ENCODE data around the gene MDFIC.

Gene MDFIC

DNA sequence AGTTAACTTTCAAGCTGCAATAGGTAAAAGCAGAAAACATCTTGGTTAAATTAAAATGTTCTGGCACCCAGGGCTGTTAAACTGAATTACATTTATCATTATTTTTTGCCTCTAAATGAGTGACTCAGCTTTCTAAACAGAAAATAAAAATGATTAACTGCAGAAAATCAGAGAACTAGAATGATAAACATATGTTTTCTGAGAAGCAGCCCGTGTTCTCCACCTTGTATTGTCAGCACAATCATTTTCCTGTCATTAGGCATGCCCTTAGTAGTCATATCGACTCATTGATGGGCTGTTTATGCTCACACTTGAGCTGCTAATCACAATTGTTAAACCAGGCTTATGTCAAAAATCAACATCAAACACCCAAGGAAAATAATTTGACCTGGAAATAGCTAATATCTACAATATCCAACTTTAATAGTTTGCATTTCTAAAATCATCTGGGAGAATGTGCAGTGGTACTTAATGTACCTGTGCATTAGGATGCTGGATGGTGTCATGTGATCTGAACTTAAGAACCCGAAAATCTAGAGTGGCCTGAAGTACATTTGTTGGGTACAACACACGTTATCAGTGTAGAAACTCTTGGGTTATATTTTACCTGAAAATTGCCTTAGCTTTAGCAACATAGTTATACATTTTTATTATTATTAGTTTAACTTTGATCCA, 2.3 kb downstream of the MDFIC start:
- H3K9ac ChIP-seq (ENCODE audit: low read length in 5 of 5), result peak overlapping the region in 4 of 5 donors; percentile 50 to 95 (median 80)
- H3K27ac ChIP-seq (ENCODE audit: low read depth, low read length), result peak overlapping the region; percentile 95
- no peaks in the 10 kb centered on the region for H3K27me3 ChIP-seq (ENCODE audit: control insufficient read depth in 5 of 5, insufficient read depth in 4 of 5, low read length in 5 of 5)
- no peaks in the 10 kb centered on the region for H3K9me3 ChIP-seq (ENCODE audit: control insufficient read depth in 5 of 5, low read length in 5 of 5)
- H3K36me3 ChIP-seq (ENCODE audit: control insufficient read depth in 5 of 5, insufficient read depth in 5 of 5, low read length in 5 of 5), result no peaks in the 10 kb centered on the region
- peaks cover 0 to 55% (median 44%) of the 10 kb centered on the region in 5 donors for H3K4me1 ChIP-seq (ENCODE audit: control insufficient read depth in 5 of 5, insufficient read depth in 5 of 5, low read length in 5 of 5)
- H3K4me3 ChIP-seq (ENCODE audit: low read depth in 1 of 5, low read length in 5 of 5), result peak overlapping the region; percentile 71 to 95 (median 79)

DNA sequence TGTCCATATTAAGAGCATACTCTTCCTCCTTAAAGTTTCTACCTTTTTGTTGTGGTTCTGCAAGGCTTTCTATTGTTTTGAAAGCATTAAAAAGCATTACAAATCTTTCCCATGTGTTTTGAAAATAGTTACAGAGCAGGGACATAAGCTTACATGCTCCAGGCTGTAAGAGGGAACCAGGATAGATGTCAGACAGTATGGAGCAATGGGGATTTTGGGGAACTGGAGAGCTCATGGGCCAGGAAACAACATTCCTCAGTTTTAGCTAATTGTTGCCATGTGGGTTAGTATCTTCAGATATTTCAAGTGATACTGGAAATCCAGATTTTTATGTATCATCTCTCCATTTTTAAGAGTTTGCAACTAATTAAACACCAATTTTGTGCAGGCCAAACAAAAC, 3.5 kb downstream of the MDFIC start:
- H3K4me1 ChIP-seq (ENCODE audit: control insufficient read depth in 5 of 5, insufficient read depth in 5 of 5, low read length in 5 of 5), result peaks cover 0 to 66% (median 51%) of the 10 kb centered on the region in 5 donors
- H3K27ac ChIP-seq (ENCODE audit: low read depth, low read length), result peak overlapping the region; percentile 95
- H3K36me3 ChIP-seq (ENCODE audit: control insufficient read depth in 5 of 5, insufficient read depth in 5 of 5, low read length in 5 of 5), result no peaks in the 10 kb centered on the region
- H3K4me3 ChIP-seq (ENCODE audit: low read depth in 1 of 5, low read length in 5 of 5), result peak overlapping the region in 2 of 5 donors; percentile 21 to 22
- no peaks in the 10 kb centered on the region for H3K27me3 ChIP-seq (ENCODE audit: control insufficient read depth in 5 of 5, insufficient read depth in 4 of 5, low read length in 5 of 5)
- H3K9ac ChIP-seq (ENCODE audit: low read length in 5 of 5), result peak overlapping the region in 1 of 5 donors; percentile 15
- H3K9me3 ChIP-seq (ENCODE audit: control insufficient read depth in 5 of 5, low read length in 5 of 5), result no peaks in the 10 kb centered on the region

DNA sequence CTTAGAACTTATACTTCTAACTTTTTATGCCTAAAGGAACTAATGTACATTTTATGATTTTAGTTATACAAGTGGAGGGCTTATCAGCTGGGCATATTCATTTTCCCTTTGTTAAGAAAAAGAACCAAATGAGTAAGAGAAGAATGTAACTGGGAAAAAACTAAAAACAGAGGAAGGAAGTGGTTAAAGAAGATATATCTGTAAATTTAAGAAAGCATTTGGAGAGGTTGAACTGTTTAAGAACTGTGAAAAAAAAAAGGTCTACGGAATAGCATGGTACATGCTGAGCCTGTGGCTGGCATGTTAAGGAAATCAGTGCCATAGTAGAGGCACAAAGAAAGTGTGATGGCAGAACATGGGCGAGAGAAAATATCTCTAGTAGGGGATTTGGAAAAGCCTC, 6.2 kb downstream of the MDFIC start:
- Histone ChIP-seq H3K36me3 (ENCODE audit: control insufficient read depth in 5 of 5, insufficient read depth in 5 of 5, low read length in 5 of 5) (no peaks in the 10 kb centered on the region), H3K9ac (ENCODE audit: low read length in 5 of 5) (no peak overlapping the region), H3K9me3 (ENCODE audit: control insufficient read depth in 5 of 5, low read length in 5 of 5) (no peaks in the 10 kb centered on the region), H3K4me1 (ENCODE audit: control insufficient read depth in 5 of 5, insufficient read depth in 5 of 5, low read length in 5 of 5) (peaks cover 0 to 86% (median 62%) of the 10 kb centered on the region in 5 donors), H3K27me3 (ENCODE audit: control insufficient read depth in 5 of 5, insufficient read depth in 4 of 5, low read length in 5 of 5) (no peaks in the 10 kb centered on the region), H3K4me3 (ENCODE audit: low read depth in 1 of 5, low read length in 5 of 5) (no peak overlapping the region), H3K27ac (ENCODE audit: low read depth, low read length) (peak overlapping the region; percentile 61)

DNA sequence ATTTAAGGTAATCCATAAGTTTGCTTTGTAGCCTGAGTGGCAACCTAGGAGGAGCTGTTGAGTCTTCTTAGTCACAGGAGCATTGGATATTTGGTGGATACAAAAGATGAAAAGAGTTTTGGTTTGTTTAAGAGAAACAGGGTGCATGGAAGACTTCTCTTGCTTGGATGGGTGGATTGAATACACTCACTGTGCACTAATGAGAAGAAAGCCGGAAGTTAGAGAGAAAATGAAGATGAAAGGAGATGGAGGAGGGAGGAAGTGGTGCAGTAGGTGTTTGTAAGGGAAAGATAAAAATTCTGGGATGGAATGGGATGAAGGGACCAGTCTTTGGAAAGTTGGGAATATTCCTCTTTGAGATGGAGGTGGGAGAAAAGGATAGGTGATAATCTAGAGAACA, 7.7 kb downstream of the MDFIC start:
- H3K27ac ChIP-seq (ENCODE audit: low read depth, low read length), result peak overlapping the region; percentile 79
- no peak overlapping the region for H3K4me3 ChIP-seq (ENCODE audit: low read depth in 1 of 5, low read length in 5 of 5)
- H3K9ac ChIP-seq (ENCODE audit: low read length in 5 of 5), result no peak overlapping the region
- no peaks in the 10 kb centered on the region for H3K27me3 ChIP-seq (ENCODE audit: control insufficient read depth in 5 of 5, insufficient read depth in 4 of 5, low read length in 5 of 5)
- H3K4me1 ChIP-seq (ENCODE audit: control insufficient read depth in 5 of 5, insufficient read depth in 5 of 5, low read length in 5 of 5), result peaks cover 0 to 85% (median 56%) of the 10 kb centered on the region in 5 donors
- H3K36me3 ChIP-seq (ENCODE audit: control insufficient read depth in 5 of 5, insufficient read depth in 5 of 5, low read length in 5 of 5), result no peaks in the 10 kb centered on the region
- no peaks in the 10 kb centered on the region for H3K9me3 ChIP-seq (ENCODE audit: control insufficient read depth in 5 of 5, low read length in 5 of 5)

DNA sequence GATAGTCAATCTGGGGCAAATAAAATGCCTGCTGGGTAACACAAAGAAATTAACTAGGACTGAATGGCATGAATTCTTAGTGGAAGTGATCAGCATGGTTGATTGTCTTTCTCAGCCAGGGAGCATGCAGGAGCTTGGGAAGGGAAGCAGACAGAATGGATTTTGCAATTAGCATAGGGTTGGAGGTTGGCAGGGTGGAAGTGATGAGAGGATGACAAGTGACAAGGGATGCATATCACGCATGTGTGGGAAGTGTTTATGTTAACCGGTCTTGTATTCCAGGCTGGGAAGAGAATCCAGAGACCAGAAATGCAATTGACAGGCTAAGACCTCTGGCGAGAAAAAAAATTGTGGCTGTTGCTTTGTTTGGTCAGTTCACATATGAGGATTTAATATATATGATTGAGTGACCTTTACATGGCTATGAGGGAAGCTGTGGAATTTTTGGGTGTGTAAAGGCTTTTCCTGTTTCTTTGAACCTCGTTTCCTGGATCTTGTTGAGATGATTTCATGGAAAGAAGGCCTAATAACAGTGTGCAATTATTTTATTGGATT, 8.3 kb downstream of the MDFIC start:
- Histone ChIP-seq H3K9me3 (ENCODE audit: control insufficient read depth in 5 of 5, low read length in 5 of 5) (no peaks in the 10 kb centered on the region), H3K27ac (ENCODE audit: low read depth, low read length) (peak overlapping the region; percentile 79), H3K4me1 (ENCODE audit: control insufficient read depth in 5 of 5, insufficient read depth in 5 of 5, low read length in 5 of 5) (peaks cover 0 to 85% (median 55%) of the 10 kb centered on the region in 5 donors), H3K4me3 (ENCODE audit: low read depth in 1 of 5, low read length in 5 of 5) (no peak overlapping the region), H3K36me3 (ENCODE audit: control insufficient read depth in 5 of 5, insufficient read depth in 5 of 5, low read length in 5 of 5) (no peaks in the 10 kb centered on the region), H3K9ac (ENCODE audit: low read length in 5 of 5) (peak overlapping the region in 1 of 5 donors; percentile 24), H3K27me3 (ENCODE audit: control insufficient read depth in 5 of 5, insufficient read depth in 4 of 5, low read length in 5 of 5) (no peaks in the 10 kb centered on the region)

DNA sequence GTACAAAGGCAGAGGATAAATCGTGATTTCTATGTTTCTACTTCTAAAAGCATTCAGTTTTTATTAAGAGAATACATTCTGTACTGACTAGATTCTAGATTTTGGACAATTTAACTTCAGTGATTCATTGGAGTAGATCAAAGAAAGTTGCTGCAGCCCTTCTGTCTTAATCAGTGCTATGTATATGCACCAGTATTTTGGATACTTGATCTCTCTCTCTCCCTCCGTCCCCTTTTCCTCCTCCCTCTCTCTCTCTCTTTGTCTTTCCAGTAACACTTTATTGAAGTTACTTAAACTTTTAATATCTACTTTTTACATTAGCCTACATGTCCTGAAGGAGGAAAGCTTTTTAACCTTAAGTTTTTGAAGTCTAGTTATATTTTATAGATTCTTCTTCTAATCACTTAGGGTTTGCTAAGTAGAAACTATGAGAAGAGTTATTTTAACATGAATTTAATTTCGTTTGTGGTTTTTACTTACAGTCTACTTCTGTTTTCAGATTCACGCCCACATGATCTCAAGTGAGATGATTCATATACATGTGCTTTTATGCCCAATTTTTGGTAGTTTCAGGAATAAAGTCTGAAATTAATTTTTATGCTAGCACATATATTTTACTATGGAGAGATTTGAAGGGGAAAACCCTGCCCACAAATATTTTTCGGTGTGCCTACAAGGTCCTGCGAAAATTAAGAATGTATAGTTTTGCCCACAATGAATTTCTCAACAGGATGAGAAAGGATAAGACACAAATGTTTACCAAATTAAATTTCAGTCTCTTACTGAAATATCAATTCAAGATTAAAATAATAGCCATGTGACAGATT, 9.1 kb downstream of the MDFIC start:
- H3K27ac ChIP-seq (ENCODE audit: low read depth, low read length), result peak overlapping the region; percentile 79
- H3K4me1 ChIP-seq (ENCODE audit: control insufficient read depth in 5 of 5, insufficient read depth in 5 of 5, low read length in 5 of 5), result peaks cover 0 to 85% (median 55%) of the 10 kb centered on the region in 5 donors
- no peaks in the 10 kb centered on the region for H3K36me3 ChIP-seq (ENCODE audit: control insufficient read depth in 5 of 5, insufficient read depth in 5 of 5, low read length in 5 of 5)
- H3K4me3 ChIP-seq (ENCODE audit: low read depth in 1 of 5, low read length in 5 of 5), result no peak overlapping the region
- H3K27me3 ChIP-seq (ENCODE audit: control insufficient read depth in 5 of 5, insufficient read depth in 4 of 5, low read length in 5 of 5), result no peaks in the 10 kb centered on the region
- peak overlapping the region in 1 of 5 donors; percentile 63 for H3K9ac ChIP-seq (ENCODE audit: low read length in 5 of 5)
- no peaks in the 10 kb centered on the region for H3K9me3 ChIP-seq (ENCODE audit: control insufficient read depth in 5 of 5, low read length in 5 of 5)

DNA sequence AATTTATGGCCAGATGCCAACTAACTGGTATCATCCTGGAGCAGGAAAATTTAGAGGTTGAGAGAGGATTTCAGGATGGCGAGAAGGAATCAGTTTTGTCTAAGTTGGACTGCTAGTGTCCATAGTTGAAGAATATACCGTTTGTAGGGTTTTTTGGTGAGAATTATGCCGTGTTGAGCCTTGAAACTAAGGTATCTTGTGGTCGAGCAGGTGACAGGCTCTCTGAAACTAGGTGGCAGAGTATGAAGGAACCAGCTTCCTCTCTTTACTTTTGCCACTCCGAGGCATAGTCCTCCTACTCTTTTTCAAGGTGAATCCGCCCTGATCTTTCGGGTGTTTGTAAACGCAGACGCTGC, 9.7 kb downstream of the MDFIC start:
- Histone ChIP-seq H3K9me3 (ENCODE audit: control insufficient read depth in 5 of 5, low read length in 5 of 5) (no peaks in the 10 kb centered on the region), H3K9ac (ENCODE audit: low read length in 5 of 5) (peak overlapping the region in 1 of 5 donors; percentile 60), H3K4me3 (ENCODE audit: low read depth in 1 of 5, low read length in 5 of 5) (no peak overlapping the region), H3K4me1 (ENCODE audit: control insufficient read depth in 5 of 5, insufficient read depth in 5 of 5, low read length in 5 of 5) (peaks cover 0 to 84% (median 53%) of the 10 kb centered on the region in 5 donors), H3K27me3 (ENCODE audit: control insufficient read depth in 5 of 5, insufficient read depth in 4 of 5, low read length in 5 of 5) (no peaks in the 10 kb centered on the region), H3K27ac (ENCODE audit: low read depth, low read length) (peak overlapping the region; percentile 79), H3K36me3 (ENCODE audit: control insufficient read depth in 5 of 5, insufficient read depth in 5 of 5, low read length in 5 of 5) (no peaks in the 10 kb centered on the region)

DNA sequence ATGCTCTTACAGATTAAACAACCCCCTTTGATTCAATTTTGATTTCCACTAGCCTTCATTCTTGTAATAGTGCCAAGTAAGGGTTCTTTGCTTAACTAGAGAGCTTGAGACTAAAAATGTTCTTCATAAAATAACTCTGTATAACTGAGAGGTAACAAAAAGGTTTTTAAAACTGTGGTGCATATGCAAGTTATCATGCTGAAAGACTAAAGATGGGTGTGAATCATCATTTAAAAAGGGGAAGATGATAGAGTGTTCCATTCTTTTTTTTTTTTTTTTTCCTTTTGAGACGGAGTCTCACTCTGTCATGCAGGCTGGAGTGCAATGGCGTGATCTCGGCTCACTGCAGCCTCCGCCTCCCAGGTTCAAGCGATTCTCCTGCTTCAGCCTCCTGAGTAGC, 11.1 kb downstream of the MDFIC start:
- Histone ChIP-seq H3K27ac (ENCODE audit: low read depth, low read length) (peak overlapping the region; percentile 79), H3K4me3 (ENCODE audit: low read depth in 1 of 5, low read length in 5 of 5) (no peak overlapping the region), H3K9ac (ENCODE audit: low read length in 5 of 5) (no peak overlapping the region), H3K9me3 (ENCODE audit: control insufficient read depth in 5 of 5, low read length in 5 of 5) (no peaks in the 10 kb centered on the region), H3K36me3 (ENCODE audit: control insufficient read depth in 5 of 5, insufficient read depth in 5 of 5, low read length in 5 of 5) (no peaks in the 10 kb centered on the region), H3K27me3 (ENCODE audit: control insufficient read depth in 5 of 5, insufficient read depth in 4 of 5, low read length in 5 of 5) (no peaks in the 10 kb centered on the region), H3K4me1 (ENCODE audit: control insufficient read depth in 5 of 5, insufficient read depth in 5 of 5, low read length in 5 of 5) (peaks cover 0 to 89% (median 58%) of the 10 kb centered on the region in 5 donors)

DNA sequence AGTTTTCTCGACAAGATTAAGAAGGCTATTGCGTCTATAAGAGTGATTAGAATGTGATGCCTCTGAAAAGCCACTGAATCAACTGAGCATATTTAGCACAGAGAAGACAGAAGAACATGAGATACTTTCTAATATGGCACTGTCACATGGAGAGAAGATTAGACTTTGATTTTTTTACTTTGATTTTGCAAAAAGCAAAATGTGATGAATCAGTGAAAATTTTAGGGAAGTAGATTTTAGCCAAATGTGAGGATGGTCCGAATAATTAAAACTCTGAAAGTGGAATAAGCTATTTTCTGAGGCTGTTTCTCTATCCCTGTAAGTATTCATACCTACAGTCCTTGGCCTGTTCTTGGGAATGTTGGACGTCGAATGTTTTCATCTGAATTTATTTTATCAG, 11.8 kb downstream of the MDFIC start:
- peaks cover 0 to 86% (median 53%) of the 10 kb centered on the region in 5 donors for H3K4me1 ChIP-seq (ENCODE audit: control insufficient read depth in 5 of 5, insufficient read depth in 5 of 5, low read length in 5 of 5)
- no peaks in the 10 kb centered on the region for H3K27me3 ChIP-seq (ENCODE audit: control insufficient read depth in 5 of 5, insufficient read depth in 4 of 5, low read length in 5 of 5)
- H3K27ac ChIP-seq (ENCODE audit: low read depth, low read length), result peak overlapping the region; percentile 79
- H3K9me3 ChIP-seq (ENCODE audit: control insufficient read depth in 5 of 5, low read length in 5 of 5), result no peaks in the 10 kb centered on the region
- peak overlapping the region in 1 of 5 donors; percentile 27 for H3K9ac ChIP-seq (ENCODE audit: low read length in 5 of 5)
- H3K36me3 ChIP-seq (ENCODE audit: control insufficient read depth in 5 of 5, insufficient read depth in 5 of 5, low read length in 5 of 5), result no peaks in the 10 kb centered on the region
- no peak overlapping the region for H3K4me3 ChIP-seq (ENCODE audit: low read depth in 1 of 5, low read length in 5 of 5)

DNA sequence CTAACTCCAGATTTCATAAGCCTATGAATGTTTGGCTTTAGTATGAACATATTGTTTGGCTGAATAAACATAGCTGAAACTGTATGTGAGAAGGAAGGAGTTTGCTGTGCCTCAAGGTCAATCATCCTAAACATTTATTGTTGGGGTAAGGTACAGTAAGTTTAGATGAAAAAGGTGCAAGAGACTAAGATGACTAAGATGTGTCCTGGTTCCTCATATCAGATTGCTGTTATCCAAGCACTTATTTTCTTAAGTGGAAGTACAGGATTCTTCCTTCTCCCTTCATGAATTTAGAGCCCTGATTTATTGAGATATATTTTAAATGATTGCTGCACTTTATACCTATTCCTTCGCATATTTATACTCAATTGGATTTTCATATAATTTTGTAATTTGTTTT, 12.2 kb downstream of the MDFIC start:
- H3K27ac ChIP-seq (ENCODE audit: low read depth, low read length), result peak overlapping the region; percentile 38
- H3K9ac ChIP-seq (ENCODE audit: low read length in 5 of 5), result no peak overlapping the region
- H3K4me1 ChIP-seq (ENCODE audit: control insufficient read depth in 5 of 5, insufficient read depth in 5 of 5, low read length in 5 of 5), result peaks cover 0 to 84% (median 52%) of the 10 kb centered on the region in 5 donors
- no peaks in the 10 kb centered on the region for H3K27me3 ChIP-seq (ENCODE audit: control insufficient read depth in 5 of 5, insufficient read depth in 4 of 5, low read length in 5 of 5)
- H3K4me3 ChIP-seq (ENCODE audit: low read depth in 1 of 5, low read length in 5 of 5), result no peak overlapping the region
- H3K9me3 ChIP-seq (ENCODE audit: control insufficient read depth in 5 of 5, low read length in 5 of 5), result no peaks in the 10 kb centered on the region
- no peaks in the 10 kb centered on the region for H3K36me3 ChIP-seq (ENCODE audit: control insufficient read depth in 5 of 5, insufficient read depth in 5 of 5, low read length in 5 of 5)

Data from subcutaneous abdominal adipose tissue (tissue), 5 donors.